ENCODE data around the gene RHEB.

DNA sequence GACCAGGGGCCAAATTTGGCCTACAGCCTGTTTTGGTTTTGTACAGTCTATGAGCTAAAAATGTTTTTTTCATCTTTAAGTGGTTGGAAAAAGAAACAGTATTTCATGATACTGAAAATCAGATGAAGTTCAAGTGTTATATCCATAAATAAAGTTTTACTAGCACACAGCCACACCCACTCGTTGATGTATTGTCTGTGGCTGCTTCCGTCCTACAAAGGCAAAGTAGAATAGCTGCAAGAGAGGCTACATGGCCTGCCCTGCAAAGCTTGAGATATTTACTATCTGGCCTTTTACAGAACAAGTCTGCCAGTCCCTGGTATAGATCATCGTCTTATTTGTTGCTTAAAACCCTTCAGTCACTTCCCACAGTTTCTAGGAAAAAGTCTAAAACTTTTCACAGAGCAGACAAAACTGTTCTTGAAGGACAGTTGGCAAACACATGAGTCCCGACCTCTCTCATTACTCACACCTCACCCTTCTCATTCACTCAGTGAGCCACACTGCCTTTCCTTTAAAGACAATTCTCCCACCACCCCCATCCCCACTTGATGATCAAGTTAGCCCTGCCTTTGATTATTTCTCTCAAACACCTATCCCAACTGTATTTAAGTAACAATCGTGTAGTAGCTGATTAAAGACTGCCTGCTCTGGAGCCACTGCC, 9.9 kb downstream of the RHEB start:
- TF ChIP-seq, protein P1, sequence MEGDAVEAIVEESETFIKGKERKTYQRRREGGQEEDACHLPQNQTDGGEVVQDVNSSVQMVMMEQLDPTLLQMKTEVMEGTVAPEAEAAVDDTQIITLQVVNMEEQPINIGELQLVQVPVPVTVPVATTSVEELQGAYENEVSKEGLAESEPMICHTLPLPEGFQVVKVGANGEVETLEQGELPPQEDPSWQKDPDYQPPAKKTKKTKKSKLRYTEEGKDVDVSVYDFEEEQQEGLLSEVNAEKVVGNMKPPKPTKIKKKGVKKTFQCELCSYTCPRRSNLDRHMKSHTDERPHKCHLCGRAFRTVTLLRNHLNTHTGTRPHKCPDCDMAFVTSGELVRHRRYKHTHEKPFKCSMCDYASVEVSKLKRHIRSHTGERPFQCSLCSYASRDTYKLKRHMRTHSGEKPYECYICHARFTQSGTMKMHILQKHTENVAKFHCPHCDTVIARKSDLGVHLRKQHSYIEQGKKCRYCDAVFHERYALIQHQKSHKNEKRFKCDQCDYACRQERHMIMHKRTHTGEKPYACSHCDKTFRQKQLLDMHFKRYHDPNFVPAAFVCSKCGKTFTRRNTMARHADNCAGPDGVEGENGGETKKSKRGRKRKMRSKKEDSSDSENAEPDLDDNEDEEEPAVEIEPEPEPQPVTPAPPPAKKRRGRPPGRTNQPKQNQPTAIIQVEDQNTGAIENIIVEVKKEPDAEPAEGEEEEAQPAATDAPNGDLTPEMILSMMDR (IDR thresholded peaks at IDR 0.05; ENCODE audit: poor library complexity): no peak
- TF ChIP-seq EZH2 (IDR thresholded peaks at IDR 0.05; ENCODE audit: borderline replicate concordance): no peak

Data from hepatocyte (in vitro differentiated cells).